Measurements from ENCODE around the gene ALPL.
"Not testable (repeated sequence)": the region's sequence is repeated elsewhere in the genome, so short reads cannot be mapped to it uniquely, and the experiment has no call there.

The ALPL gene

DNA sequence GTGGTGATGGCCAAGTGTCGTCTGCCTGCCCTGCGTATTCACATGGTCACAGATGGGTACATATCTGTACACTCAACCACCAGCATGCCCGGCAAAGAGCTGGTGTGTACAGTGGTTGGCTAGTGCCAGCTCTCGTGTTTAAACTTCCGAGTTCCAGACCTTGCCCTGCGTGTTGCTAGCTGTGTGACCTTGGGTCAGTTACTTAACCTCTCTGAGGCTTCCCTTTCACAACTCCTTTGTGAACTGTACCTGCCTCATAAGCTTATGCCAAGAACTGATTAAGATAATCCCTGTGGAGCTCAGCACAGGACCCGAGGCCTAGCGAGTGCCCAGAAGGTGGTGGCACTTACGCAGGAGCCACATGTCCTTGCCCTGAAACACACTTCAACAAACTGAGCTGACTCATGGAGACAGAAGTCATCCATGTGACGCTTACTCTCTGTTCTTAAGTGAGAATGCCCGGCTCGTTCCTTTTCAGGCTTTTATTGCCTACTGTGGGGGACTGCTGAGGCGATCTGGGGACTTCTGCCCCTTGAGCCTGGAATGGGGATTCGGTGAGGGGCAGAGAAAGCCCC is 55.4 kb downstream of the ALPL start:
- no peak overlapping the region for H3K4me3 ChIP-seq (ENCODE audit: control insufficient read depth, low read depth, low read length)
- TF ChIP-seq, protein P1, sequence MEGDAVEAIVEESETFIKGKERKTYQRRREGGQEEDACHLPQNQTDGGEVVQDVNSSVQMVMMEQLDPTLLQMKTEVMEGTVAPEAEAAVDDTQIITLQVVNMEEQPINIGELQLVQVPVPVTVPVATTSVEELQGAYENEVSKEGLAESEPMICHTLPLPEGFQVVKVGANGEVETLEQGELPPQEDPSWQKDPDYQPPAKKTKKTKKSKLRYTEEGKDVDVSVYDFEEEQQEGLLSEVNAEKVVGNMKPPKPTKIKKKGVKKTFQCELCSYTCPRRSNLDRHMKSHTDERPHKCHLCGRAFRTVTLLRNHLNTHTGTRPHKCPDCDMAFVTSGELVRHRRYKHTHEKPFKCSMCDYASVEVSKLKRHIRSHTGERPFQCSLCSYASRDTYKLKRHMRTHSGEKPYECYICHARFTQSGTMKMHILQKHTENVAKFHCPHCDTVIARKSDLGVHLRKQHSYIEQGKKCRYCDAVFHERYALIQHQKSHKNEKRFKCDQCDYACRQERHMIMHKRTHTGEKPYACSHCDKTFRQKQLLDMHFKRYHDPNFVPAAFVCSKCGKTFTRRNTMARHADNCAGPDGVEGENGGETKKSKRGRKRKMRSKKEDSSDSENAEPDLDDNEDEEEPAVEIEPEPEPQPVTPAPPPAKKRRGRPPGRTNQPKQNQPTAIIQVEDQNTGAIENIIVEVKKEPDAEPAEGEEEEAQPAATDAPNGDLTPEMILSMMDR (IDR thresholded peaks at IDR 0.05; ENCODE audit: control insufficient read depth, insufficient read depth, low read depth, low read length, missing control alignments) = no peak
- no peak for DNase-seq (ENCODE audit: low read depth)

DNA sequence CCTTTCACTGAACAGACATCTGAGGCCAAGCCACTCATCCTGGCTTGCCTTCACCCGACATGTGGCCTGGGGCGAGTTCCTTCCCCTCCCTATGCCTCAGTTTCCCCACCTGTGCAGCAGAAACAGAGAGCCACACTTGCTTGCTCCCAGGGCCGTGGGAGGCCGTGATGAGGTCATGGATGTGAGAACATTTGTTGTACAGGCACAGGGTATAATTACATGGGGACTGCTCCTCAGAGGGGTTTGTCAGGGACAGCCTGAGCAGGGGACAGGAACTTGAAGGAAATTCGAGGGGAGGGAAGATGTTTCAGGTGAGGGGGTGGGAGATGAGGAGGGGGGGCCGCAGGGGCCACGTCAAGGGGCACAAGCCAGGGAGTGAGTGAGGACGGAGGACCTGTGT is 56.1 kb downstream of the ALPL start:
- no peak overlapping the region for H3K4me3 ChIP-seq (ENCODE audit: control insufficient read depth, low read depth, low read length)
- no peak for DNase-seq (ENCODE audit: low read depth)
- TF ChIP-seq, protein P1 (IDR thresholded peaks at IDR 0.05; ENCODE audit: control insufficient read depth, insufficient read depth, low read depth, low read length, missing control alignments) = no peak

DNA sequence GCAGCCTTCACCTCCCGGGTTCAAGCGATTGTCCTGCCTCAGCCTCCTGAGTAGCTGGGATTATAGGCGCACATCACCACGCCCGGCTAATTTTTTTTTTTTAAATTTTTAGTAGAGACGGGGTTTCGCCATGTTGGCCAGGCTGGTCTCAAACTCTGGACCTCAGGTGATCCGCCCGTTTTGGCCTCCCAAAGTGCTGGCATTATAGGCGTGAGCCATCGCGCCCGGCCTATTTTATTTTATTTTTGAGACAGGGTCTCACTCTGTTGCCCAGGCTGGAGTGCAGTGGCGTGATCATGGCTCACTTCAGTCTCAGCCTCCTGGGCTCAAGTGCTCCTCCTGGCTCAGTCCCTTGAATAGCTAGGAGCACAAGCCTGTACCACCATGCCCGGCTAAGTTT is 57.1 kb downstream of the ALPL start:
- not testable (repeated sequence) for DNase-seq (ENCODE audit: low read depth); H3K4me3 ChIP-seq (ENCODE audit: control insufficient read depth, low read depth, low read length)

DNA sequence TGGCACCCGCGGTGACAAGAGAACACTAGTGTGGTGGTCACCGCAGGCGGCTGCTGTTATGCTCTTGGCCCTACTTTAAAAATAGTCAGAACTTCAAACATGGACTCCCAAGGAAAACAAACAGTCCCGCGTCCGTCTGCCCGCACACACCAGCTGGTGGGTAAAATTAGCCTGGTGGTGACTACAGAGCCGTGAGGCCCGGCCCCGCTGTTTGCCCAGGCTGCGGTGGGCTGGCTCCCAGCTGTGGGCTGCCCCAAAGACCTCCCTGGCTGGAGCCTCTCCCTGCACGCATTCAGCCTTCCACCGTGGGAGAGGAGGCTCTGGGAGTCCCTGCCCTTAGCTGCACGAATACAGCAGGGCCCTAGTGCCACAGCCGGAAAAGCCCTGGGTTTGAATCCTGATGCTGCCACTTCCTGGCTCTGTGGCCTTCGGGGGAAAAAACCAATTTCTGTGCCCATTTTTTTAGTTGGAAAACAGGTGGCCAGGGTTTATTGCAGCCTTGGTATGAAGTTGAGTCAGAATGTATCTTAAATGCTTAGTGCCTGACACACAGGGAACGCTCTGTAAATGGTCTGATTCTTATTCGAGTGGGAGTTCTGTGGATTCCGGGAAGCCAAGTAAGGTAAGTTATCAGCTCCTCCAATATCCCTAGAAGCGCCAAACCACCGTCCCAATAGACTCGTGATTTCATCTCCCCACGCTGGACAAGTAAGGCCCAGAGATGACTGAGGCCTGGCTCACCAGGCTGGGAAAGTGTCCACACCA is 58.2 kb downstream of the ALPL start:
- H3K4me3 ChIP-seq (ENCODE audit: control insufficient read depth, low read depth, low read length) = no peak overlapping the region
- DNase-seq (ENCODE audit: low read depth) = peak; percentile 87
- TF ChIP-seq, protein P1 (IDR thresholded peaks at IDR 0.05; ENCODE audit: control insufficient read depth, insufficient read depth, low read depth, low read length, missing control alignments) = no peak

DNA sequence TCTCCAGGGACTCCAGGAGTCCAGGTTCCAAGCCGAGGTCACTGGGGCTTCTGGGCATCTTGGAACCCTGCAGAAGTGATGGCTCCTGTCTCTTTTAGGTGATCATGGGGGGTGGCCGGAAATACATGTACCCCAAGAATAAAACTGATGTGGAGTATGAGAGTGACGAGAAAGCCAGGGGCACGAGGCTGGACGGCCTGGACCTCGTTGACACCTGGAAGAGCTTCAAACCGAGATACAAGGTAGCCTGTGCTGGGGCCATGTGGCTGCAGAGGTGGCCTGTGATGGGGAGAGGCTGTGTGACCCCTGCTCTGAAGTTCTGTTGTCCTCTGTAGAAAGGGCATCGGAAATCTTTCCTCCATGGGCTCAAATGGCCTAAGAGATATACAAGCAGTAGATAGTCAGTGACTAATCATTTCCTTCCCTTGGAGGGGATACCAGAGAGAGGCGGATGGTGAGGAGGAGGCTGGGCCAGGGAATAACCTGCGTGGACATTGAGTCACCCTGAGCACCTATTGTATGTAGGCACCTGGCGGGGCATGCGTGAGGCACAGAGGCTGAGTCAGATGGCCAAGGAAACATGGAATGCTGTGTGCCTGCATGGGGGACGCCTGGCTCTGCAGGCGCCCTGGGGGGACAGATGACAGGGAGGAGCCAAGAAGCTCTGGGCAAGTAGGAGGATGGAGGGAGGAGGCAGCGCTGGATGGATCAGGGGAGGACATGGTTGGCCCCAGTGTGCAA is 59.0 kb downstream of the ALPL start:
- DNase-seq (ENCODE audit: low read depth) = no peak
- TF ChIP-seq, protein P1 (IDR thresholded peaks at IDR 0.05; ENCODE audit: control insufficient read depth, insufficient read depth, low read depth, low read length, missing control alignments) = no peak

DNA sequence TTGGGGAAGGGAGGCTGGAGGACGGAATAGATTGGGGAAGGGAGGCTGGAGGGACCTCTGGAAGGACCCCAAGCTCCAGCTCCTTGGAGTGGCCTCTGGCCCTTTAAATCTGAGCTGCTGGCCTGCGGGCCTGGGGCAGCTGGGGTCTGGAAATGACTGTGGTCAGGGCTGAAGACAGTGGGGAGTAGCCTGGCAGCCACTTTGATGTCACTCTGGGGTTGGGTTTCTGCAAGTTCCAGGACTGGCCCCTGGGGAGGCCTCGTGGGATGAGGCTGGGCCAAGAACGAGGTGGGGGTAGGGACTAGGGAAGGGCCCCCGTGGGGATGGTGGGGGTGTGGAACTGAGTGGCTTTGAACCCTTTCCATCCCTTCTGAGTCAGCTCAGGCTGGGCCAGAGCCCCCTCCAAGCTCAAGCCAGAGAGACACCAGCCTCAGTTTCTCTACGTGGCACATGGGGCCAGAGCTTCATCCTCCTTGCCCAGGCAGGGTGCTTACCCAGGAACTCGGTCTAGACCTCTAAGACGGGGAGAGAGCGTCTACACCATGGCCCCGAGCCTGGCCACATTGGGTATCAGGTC is 59.7 kb downstream of the ALPL start:
- TF ChIP-seq, protein P1 (IDR thresholded peaks at IDR 0.05; ENCODE audit: control insufficient read depth, insufficient read depth, low read depth, low read length, missing control alignments) = no peak
- DNase-seq (ENCODE audit: low read depth) = no peak
- no peak overlapping the region for H3K4me3 ChIP-seq (ENCODE audit: control insufficient read depth, low read depth, low read length)

More for the DNA sequence above, 59.0 kb downstream of the ALPL start:
- no peak overlapping the region for H3K4me3 ChIP-seq (ENCODE audit: control insufficient read depth, low read depth, low read length)

Data from AG09309 (cell line).